Duodenal mucosa (tissue), 2 donors: ENCODE measurements around the gene PLOD3.

Experiments
- H3K27ac ChIP-seq: one replicate; pipeline ENCODE4 v1.7.0; 2013; ENCODE audit warnings: low read depth, low read length
- H3K27me3 ChIP-seq, 2 donors: one replicate each; pipeline ENCODE4 v1.7.0; 2013; ENCODE audit warnings: low read length in 2 of 2, control low read depth in 1 of 2; ENCODE audit not compliant: insufficient read depth in 2 of 2, control insufficient read depth in 1 of 2
- H3K36me3 ChIP-seq, 2 donors: one replicate each; pipeline ENCODE4 v1.7.0; 2013; ENCODE audit warnings: low read length in 2 of 2, control low read depth in 1 of 2; ENCODE audit not compliant: insufficient read depth in 2 of 2, control insufficient read depth in 1 of 2
- H3K4me1 ChIP-seq, 2 donors: one replicate each; pipeline ENCODE4 v1.7.0; 2013; ENCODE audit warnings: low read length in 2 of 2, control low read depth in 1 of 2; ENCODE audit not compliant: insufficient read depth in 2 of 2, control insufficient read depth in 1 of 2
- H3K4me3 ChIP-seq, 2 donors: one replicate each; pipeline ENCODE4 v1.7.0; 2013; ENCODE audit warnings: low read length in 2 of 2, low read depth in 1 of 2
- H3K9ac ChIP-seq, 2 donors: one replicate each; pipeline ENCODE4 v1.7.0; 2013; ENCODE audit warnings: low read length in 2 of 2, low read depth in 1 of 2
- H3K9me3 ChIP-seq, 2 donors: one replicate each; pipeline ENCODE4 v1.7.0; 2013; ENCODE audit warnings: low read length in 2 of 2, control low read depth in 1 of 2; ENCODE audit not compliant: control insufficient read depth in 1 of 2

The PLOD3 gene

DNA sequence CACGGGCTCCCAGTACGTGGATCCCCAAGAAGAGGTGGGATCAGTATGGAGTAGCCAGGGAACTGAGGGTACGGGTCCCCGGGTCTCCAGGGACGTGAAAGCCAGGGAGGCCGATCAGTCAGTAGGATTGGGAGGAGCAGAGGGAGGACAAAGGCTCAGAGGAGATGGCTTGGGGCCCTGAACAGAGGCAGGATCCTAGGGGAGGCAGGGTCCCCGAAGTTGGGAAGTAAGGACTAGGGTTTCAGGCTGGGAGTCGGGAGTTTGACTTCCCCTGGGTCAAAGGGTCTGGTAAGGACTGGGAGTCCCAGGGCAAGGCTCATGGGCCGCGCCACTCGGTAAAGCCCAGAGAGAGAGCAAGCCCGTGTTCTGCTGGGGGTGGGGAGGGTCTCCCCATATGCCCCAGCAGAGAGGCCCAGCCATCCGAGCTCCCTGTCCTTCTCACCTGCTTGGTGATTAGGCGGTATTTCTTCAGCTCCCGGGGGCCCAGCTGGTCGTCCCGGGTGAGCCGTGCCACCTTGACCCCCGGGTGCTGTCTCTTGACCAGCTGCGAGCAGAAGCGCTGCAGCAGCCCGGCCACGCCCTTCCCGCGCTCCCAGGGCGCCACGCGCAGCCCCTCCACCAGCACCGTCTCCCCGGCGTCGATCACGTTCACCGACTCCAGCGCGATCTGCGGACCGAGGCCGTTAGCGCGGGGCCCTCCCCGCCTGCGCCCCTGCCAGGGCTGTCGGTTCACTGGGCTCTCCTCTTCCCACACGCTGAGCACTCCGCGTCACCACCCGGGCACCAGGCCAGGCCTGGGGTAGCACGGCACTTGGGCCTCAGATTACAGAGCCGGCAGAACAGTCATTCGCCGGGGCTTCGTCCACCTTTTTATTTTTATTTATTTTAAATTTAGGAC lies 44.3 kb downstream of the PLOD3 start:
- H3K4me1 ChIP-seq: peaks cover 22 to 42% of the 10 kb centered on the region in 2 donors
- H3K9ac ChIP-seq: no peak overlapping the region
- peak overlapping the region in 1 of 2 donors; percentile 43 for H3K4me3 ChIP-seq
- no peaks in the 10 kb centered on the region for H3K36me3 ChIP-seq
- no peak overlapping the region for H3K27ac ChIP-seq
- H3K9me3 ChIP-seq: no peaks in the 10 kb centered on the region
- H3K27me3 ChIP-seq: peaks cover 66 to 76% of the 10 kb centered on the region in 2 donors

GRCh38 chr7:101172005-101172853 lies 45.2 kb downstream of the PLOD3 start:
- Histone ChIP-seq H3K36me3 (no peaks in the 10 kb centered on the region), H3K4me3 (peak overlapping the region; percentile 15 to 32), H3K4me1 (peaks cover 22 to 42% of the 10 kb centered on the region in 2 donors), H3K27ac (no peak overlapping the region), H3K9ac (no peak overlapping the region), H3K27me3 (peaks cover 69 to 77% of the 10 kb centered on the region in 2 donors), H3K9me3 (no peaks in the 10 kb centered on the region)

GRCh38 chr7:101171442-101171837 lies 45.9 kb downstream of the PLOD3 start:
- no peaks in the 10 kb centered on the region for H3K9me3 ChIP-seq
- peaks cover 72 to 79% of the 10 kb centered on the region in 2 donors for H3K27me3 ChIP-seq
- H3K36me3 ChIP-seq: no peaks in the 10 kb centered on the region
- H3K27ac ChIP-seq: no peak overlapping the region
- H3K9ac ChIP-seq: no peak overlapping the region
- H3K4me3 ChIP-seq: no peak overlapping the region
- H3K4me1 ChIP-seq: peaks cover 22 to 42% of the 10 kb centered on the region in 2 donors

DNA sequence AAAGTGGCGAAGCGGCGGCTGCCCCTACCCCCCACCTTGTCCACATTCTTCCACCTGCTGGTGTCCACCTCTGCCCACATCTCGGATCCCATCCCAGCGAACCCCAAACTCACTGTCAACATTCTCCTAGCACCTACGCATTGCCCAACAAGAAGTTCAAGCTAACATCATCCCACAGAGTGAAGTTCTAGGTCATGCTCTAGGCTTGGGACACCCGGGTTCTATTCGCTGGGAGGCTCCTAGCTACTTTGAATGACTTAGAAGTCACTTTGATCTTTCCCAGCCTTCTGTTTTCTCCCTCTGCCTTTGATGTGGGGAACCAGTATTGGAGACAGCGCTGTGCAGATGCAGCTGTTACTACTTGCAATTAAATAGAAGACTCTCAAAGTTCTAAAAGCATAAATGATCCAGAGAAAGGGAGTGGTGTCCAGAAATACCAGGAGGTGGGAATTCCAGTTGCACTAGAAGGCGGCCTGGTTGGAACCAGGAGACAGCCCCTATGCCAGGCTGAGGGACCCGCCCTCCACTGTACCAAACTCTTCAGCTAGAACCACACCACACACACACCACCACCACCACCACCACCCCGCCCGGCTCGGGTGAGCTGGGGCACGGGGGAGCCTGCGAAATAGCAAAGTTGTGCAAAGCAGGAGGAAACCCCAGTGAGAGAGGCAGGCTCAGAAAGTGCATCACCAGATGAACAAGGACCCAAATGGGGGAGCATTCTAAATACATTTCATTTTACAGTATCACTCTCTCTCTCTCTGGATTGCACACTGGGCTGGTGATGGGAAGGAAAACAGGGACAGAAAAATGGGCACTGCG lies 46.6 kb downstream of the PLOD3 start:
- no peaks in the 10 kb centered on the region for H3K9me3 ChIP-seq
- H3K4me1 ChIP-seq: peaks cover 27 to 46% of the 10 kb centered on the region in 2 donors
- no peaks in the 10 kb centered on the region for H3K36me3 ChIP-seq
- H3K9ac ChIP-seq: no peak overlapping the region
- peaks cover 76 to 82% of the 10 kb centered on the region in 2 donors for H3K27me3 ChIP-seq
- H3K4me3 ChIP-seq: no peak overlapping the region
- no peak overlapping the region for H3K27ac ChIP-seq

- H3K9ac ChIP-seq: no peak overlapping the region
- no peaks in the 10 kb centered on the region for H3K9me3 ChIP-seq
- H3K4me3 ChIP-seq: no peak overlapping the region
- no peak overlapping the region for H3K27ac ChIP-seq
- H3K36me3 ChIP-seq: no peaks in the 10 kb centered on the region
- H3K4me1 ChIP-seq: peaks cover 29 to 53% of the 10 kb centered on the region in 2 donors
- peaks cover 81 to 86% of the 10 kb centered on the region in 2 donors for H3K27me3 ChIP-seq
These were observed 47.4 kb downstream of the PLOD3 start for GRCh38 chr7:101169838-101170551.

GRCh38 chr7:101169110-101169837 lies 48.1 kb downstream of the PLOD3 start:
- H3K9ac ChIP-seq: no peak overlapping the region
- H3K27ac ChIP-seq: no peak overlapping the region
- H3K9me3 ChIP-seq: no peaks in the 10 kb centered on the region
- no peak overlapping the region for H3K4me3 ChIP-seq
- peaks cover 84 to 90% of the 10 kb centered on the region in 2 donors for H3K27me3 ChIP-seq
- H3K36me3 ChIP-seq: no peaks in the 10 kb centered on the region
- H3K4me1 ChIP-seq: peaks cover 29 to 57% of the 10 kb centered on the region in 2 donors

- Histone ChIP-seq H3K9me3 (no peaks in the 10 kb centered on the region), H3K27ac (no peak overlapping the region), H3K27me3 (peaks cover 83 to 92% of the 10 kb centered on the region in 2 donors), H3K4me1 (peaks cover 29 to 55% of the 10 kb centered on the region in 2 donors), H3K36me3 (no peaks in the 10 kb centered on the region), H3K4me3 (no peak overlapping the region), H3K9ac (no peak overlapping the region)
These were observed 48.9 kb downstream of the PLOD3 start for GRCh38 chr7:101168412-101169049.

- Histone ChIP-seq H3K9me3 (no peaks in the 10 kb centered on the region), H3K36me3 (no peaks in the 10 kb centered on the region), H3K4me1 (peaks cover 24 to 51% of the 10 kb centered on the region in 2 donors), H3K27ac (no peak overlapping the region), H3K9ac (no peak overlapping the region), H3K27me3 (peaks cover 76 to 85% of the 10 kb centered on the region in 2 donors), H3K4me3 (no peak overlapping the region)
These were observed 49.6 kb downstream of the PLOD3 start for GRCh38 chr7:101167645-101168411.
